Fibroblast of lung (primary cell): ENCODE data around the gene MAPK8IP1. TPM values are rescaled to one million over a fixed set of nuclear protein-coding genes. Genes with fewer than 3 reads are reported as not detected.
A peak's percentile ranks its signal among the peaks of the same experiment; 100 is the strongest.

Source experiments
- DNase-seq, 2 donors: peaks; one replicate each; pipeline versions ENCODE4 v3.0.0 to v3.0.0-alpha.2; 2010; ENCODE audit warnings: low read depth in 2 of 2
- H2AFZ ChIP-seq: 2 replicates; pipeline ENCODE4 v1.5.1; 2012; ENCODE audit warnings: low read length, control low read depth, inconsistent platforms
- H3K27ac ChIP-seq: 2 replicates; pipeline ENCODE4 v1.5.1; 2011; ENCODE audit warnings: low read length, control low read depth; ENCODE audit not compliant: insufficient read depth
- H3K27me3 ChIP-seq: 2 replicates; pipeline ENCODE4 v1.5.1; 2011; ENCODE audit warnings: mild to moderate bottlenecking, low read length; ENCODE audit not compliant: control insufficient read depth, insufficient read depth
- H3K36me3 ChIP-seq: 2 replicates; pipeline ENCODE4 v1.5.1; 2011; ENCODE audit warnings: low read length; ENCODE audit not compliant: control insufficient read depth, insufficient read depth
- H3K4me1 ChIP-seq: 2 replicates; pipeline ENCODE4 v1.5.1; 2011; ENCODE audit warnings: low read length; ENCODE audit not compliant: control insufficient read depth, insufficient read depth; ENCODE audit errors: extremely low read depth
- H3K4me2 ChIP-seq: 2 replicates; pipeline ENCODE4 v1.5.1; 2011; ENCODE audit warnings: low read length, control low read depth; ENCODE audit not compliant: insufficient read depth; ENCODE audit errors: extremely low read depth
- H3K4me3 ChIP-seq, 4 experiments: fragments of 200-600 bp in 1 of 4; sonication (generic) in 1 of 4; replicated peaks in 1 of 4; 2 replicates each; pipeline ENCODE4 v1.5.1; 2011 to 2016; ENCODE audit warnings: low read length in 4 of 4, low read depth in 3 of 4, mild to moderate bottlenecking in 3 of 4, control low read depth in 2 of 4, inconsistent platforms in 1 of 4, mixed read lengths in 1 of 4; ENCODE audit not compliant: insufficient read depth in 1 of 4; ENCODE audit errors: control extremely low read depth in 1 of 4
- H3K79me2 ChIP-seq: 2 replicates; pipeline ENCODE4 v1.5.1; 2012; ENCODE audit warnings: mild to moderate bottlenecking, low read length, inconsistent platforms; ENCODE audit not compliant: control insufficient read depth, insufficient read depth
- H3K9ac ChIP-seq: 2 replicates; pipeline ENCODE4 v1.5.1; 2011; ENCODE audit warnings: mild to moderate bottlenecking, low read length, control low read depth; ENCODE audit not compliant: insufficient read depth
- H3K9me3 ChIP-seq: 2 replicates; pipeline ENCODE4 v1.5.1; 2012; ENCODE audit warnings: low read depth, low read length; ENCODE audit not compliant: control insufficient read depth, insufficient read depth
- H4K20me1 ChIP-seq: 2 replicates; pipeline ENCODE4 v1.5.1; 2011; ENCODE audit warnings: low read length; ENCODE audit not compliant: control insufficient read depth, insufficient read depth; ENCODE audit errors: extremely low read depth
- EZH2 ChIP-seq: IDR thresholded peaks from 2 replicates; pipeline ENCODE4 v1.5.1; 2012; ENCODE audit warnings: low read length, control low read depth, mild to moderate bottlenecking; ENCODE audit errors: missing control alignments
- polyA plus RNA-seq, 2 donors: library from polyadenylated mRNA; depleted of rRNA in 1 of 2; stranded (reverse) in 1 of 2; unstranded in 1 of 2; fragments of >200 nt; gene quantifications; 2 replicates each; pipeline ENCODE4 v1.2.1, GENCODE V29; 2011 to 2012; ENCODE audit warnings: missing spikeins in 1 of 2
- total RNA-seq: library from RNA; depleted of rRNA; stranded (reverse); fragments of >200 nt; gene quantifications from 2 replicates; pipeline ENCODE4 v1.2.1, GENCODE V29; 2014
- TF ChIP-seq, protein P1 (sequence below), 2 donors: IDR thresholded peaks in 1 of 2; conservative IDR thresholded peaks in 1 of 2; 1 replicate in 1 of 2; 2 replicates in 1 of 2; pipeline ENCODE4 v1.5.1; 2011 to 2012; ENCODE audit warnings: low read length in 2 of 2, control low read depth in 1 of 2, inconsistent platforms in 1 of 2, low read depth in 1 of 2, mild to moderate bottlenecking in 1 of 2

Gene MAPK8IP1
- total and polyA plus RNA-seq, 2 donors (not counting 1 experiment from before 2014, with no cell fraction given): 3.8 to 6.6 TPM

DNA sequence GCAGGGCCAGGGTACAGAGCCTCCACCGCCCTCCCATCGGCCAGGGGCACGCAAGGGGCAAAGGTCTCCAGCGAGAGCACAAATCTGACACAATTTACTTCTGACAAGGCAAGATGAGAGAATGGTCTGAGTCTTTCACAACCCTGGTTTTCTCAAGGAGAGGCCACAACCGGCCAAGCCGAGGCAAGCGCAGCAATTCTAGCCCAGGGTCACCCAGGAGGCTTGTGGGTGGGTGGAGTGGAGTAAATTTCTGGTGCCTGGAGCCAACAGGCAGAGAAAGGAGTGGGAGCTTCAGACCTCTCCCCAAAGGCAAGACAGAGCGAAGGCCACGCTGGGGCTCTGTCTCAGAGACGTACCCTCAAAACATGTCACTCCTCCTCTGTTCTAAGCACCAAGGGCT lies 46.3 kb downstream of the MAPK8IP1 start:
- no peaks in the 10 kb centered on the region for H4K20me1 ChIP-seq
- no peak overlapping the region for H2AFZ ChIP-seq
- H3K9ac ChIP-seq: no peak overlapping the region
- TF ChIP-seq, protein P1, sequence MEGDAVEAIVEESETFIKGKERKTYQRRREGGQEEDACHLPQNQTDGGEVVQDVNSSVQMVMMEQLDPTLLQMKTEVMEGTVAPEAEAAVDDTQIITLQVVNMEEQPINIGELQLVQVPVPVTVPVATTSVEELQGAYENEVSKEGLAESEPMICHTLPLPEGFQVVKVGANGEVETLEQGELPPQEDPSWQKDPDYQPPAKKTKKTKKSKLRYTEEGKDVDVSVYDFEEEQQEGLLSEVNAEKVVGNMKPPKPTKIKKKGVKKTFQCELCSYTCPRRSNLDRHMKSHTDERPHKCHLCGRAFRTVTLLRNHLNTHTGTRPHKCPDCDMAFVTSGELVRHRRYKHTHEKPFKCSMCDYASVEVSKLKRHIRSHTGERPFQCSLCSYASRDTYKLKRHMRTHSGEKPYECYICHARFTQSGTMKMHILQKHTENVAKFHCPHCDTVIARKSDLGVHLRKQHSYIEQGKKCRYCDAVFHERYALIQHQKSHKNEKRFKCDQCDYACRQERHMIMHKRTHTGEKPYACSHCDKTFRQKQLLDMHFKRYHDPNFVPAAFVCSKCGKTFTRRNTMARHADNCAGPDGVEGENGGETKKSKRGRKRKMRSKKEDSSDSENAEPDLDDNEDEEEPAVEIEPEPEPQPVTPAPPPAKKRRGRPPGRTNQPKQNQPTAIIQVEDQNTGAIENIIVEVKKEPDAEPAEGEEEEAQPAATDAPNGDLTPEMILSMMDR (conservative IDR thresholded peaks at IDR 0.05 in 1 of 2, IDR thresholded peaks at IDR 0.05 in 1 of 2; ENCODE audit: low read depth in 1 of 2, low read length in 2 of 2): no peak
- TF ChIP-seq EZH2: no peak
- no peak for DNase-seq
- no peak overlapping the region for H3K27ac ChIP-seq
- no peaks in the 10 kb centered on the region for H3K4me1 ChIP-seq
- H3K36me3 ChIP-seq: peaks cover 4% of the 10 kb centered on the region
- no peaks in the 10 kb centered on the region for H3K79me2 ChIP-seq
- H3K27me3 ChIP-seq: no peaks in the 10 kb centered on the region
- H3K4me3 ChIP-seq: no peak overlapping the region
- H3K9me3 ChIP-seq: no peaks in the 10 kb centered on the region
- H3K4me2 ChIP-seq: no peak overlapping the region

- no peak overlapping the region for H3K4me3 ChIP-seq
- no peaks in the 10 kb centered on the region for H3K4me1 ChIP-seq
- no peak for DNase-seq
- H3K27me3 ChIP-seq: no peaks in the 10 kb centered on the region
- no peak overlapping the region for H2AFZ ChIP-seq
- no peak overlapping the region for H3K27ac ChIP-seq
- no peaks in the 10 kb centered on the region for H3K9me3 ChIP-seq
- H3K9ac ChIP-seq: no peak overlapping the region
- peaks cover 4% of the 10 kb centered on the region for H3K36me3 ChIP-seq
- H3K79me2 ChIP-seq: no peaks in the 10 kb centered on the region
- no peak for TF ChIP-seq EZH2
- TF ChIP-seq, protein P1 (conservative IDR thresholded peaks at IDR 0.05 in 1 of 2, IDR thresholded peaks at IDR 0.05 in 1 of 2; ENCODE audit: low read depth in 1 of 2, low read length in 2 of 2): no peak
- H4K20me1 ChIP-seq: no peaks in the 10 kb centered on the region
- no peak overlapping the region for H3K4me2 ChIP-seq
Observed at GRCh38 chr11:45932217-45932616, 46.8 kb downstream of the MAPK8IP1 start.

- TF ChIP-seq, protein P1 (conservative IDR thresholded peaks at IDR 0.05 in 1 of 2, IDR thresholded peaks at IDR 0.05 in 1 of 2; ENCODE audit: low read depth in 1 of 2, low read length in 2 of 2): no peak
- no peak for TF ChIP-seq EZH2
- Histone ChIP-seq H3K9ac (no peak overlapping the region), H2AFZ (no peak overlapping the region), H3K4me3 (no peak overlapping the region), H3K9me3 (no peaks in the 10 kb centered on the region), H3K27me3 (no peaks in the 10 kb centered on the region), H3K4me2 (no peak overlapping the region), H3K27ac (no peak overlapping the region), H4K20me1 (no peaks in the 10 kb centered on the region), H3K4me1 (no peaks in the 10 kb centered on the region), H3K36me3 (peaks cover 4% of the 10 kb centered on the region), H3K79me2 (no peaks in the 10 kb centered on the region)
- peak; percentile 35 to 50 for DNase-seq
Observed at GRCh38 chr11:45933131-45933831, 47.8 kb downstream of the MAPK8IP1 start.
